CD14-positive monocyte (primary cell): ENCODE data around the gene CCDC188. TPM values are rescaled to one million over a fixed set of nuclear protein-coding genes. Genes with fewer than 3 reads are reported as not detected.

Experiments
- DNase-seq, 3 donors: peaks; one replicate each; pipeline ENCODE4 v3.0.0-alpha.2; 2011 to 2022
- H2AFZ ChIP-seq: 2 replicates; pipeline ENCODE4 v1.6.0; 2012; ENCODE audit warnings: mild to moderate bottlenecking, low read depth, low read length, inconsistent platforms; ENCODE audit not compliant: insufficient read depth, poor library complexity, severe bottlenecking
- H3K27ac ChIP-seq, 2 donors: 1 replicate in 1 of 2; 2 replicates in 1 of 2; pipeline ENCODE4 v1.5.1; 2012 to 2013; ENCODE audit warnings: low read length in 2 of 2, control low read depth in 1 of 2, inconsistent platforms in 1 of 2, low read depth in 1 of 2, mild to moderate bottlenecking in 1 of 2
- H3K27me3 ChIP-seq, 2 donors: one replicate each; pipeline versions ENCODE4 v1.6.0 to v1.6.1; 2011 to 2013; ENCODE audit warnings: low read length in 2 of 2; ENCODE audit not compliant: control insufficient read depth in 2 of 2, insufficient read depth in 2 of 2
- H3K36me3 ChIP-seq, 2 donors: replicated peaks in 1 of 2; 1 replicate in 1 of 2; 2 replicates in 1 of 2; pipeline versions ENCODE4 v1.5.1 to v1.6.1; 2012 to 2013; ENCODE audit warnings: low read length in 2 of 2, control low read depth in 1 of 2, inconsistent platforms in 1 of 2, mild to moderate bottlenecking in 1 of 2; ENCODE audit not compliant: insufficient read depth in 2 of 2, control insufficient read depth in 1 of 2
- H3K4me1 ChIP-seq, 2 donors: 1 replicate in 1 of 2; 2 replicates in 1 of 2; pipeline versions ENCODE4 v1.5.1 to v1.6.1; 2012 to 2013; ENCODE audit warnings: low read length in 2 of 2, control low read depth in 1 of 2, inconsistent platforms in 1 of 2, mild to moderate bottlenecking in 1 of 2, moderate library complexity in 1 of 2; ENCODE audit not compliant: insufficient read depth in 2 of 2, control insufficient read depth in 1 of 2
- H3K4me2 ChIP-seq: replicated peaks from 2 replicates; pipeline ENCODE3; 2012; ENCODE audit warnings: low read length, moderate library complexity, mild to moderate bottlenecking; ENCODE audit not compliant: poor library complexity, severe bottlenecking; ENCODE audit errors: extremely low read depth
- H3K4me3 ChIP-seq, 3 experiments: fragments of 200-600 bp in 1 of 3; sonication (generic) in 1 of 3; replicated peaks in 1 of 3; 1 replicate in 2 of 3; 2 replicates in 1 of 3; pipeline ENCODE4 v1.5.1; 2011 to 2013; ENCODE audit warnings: low read length in 3 of 3, mild to moderate bottlenecking in 3 of 3, control low read depth in 2 of 3, low read depth in 2 of 3, inconsistent platforms in 1 of 3, moderate library complexity in 1 of 3
- H3K79me2 ChIP-seq: 2 replicates; pipeline ENCODE4 v1.6.0; 2012; ENCODE audit warnings: mild to moderate bottlenecking, control low read depth, inconsistent platforms, low read length, moderate library complexity; ENCODE audit not compliant: insufficient read depth
- H3K9ac ChIP-seq: 2 replicates; pipeline ENCODE4 v1.6.0; 2017; ENCODE audit warnings: low read length, mild to moderate bottlenecking; ENCODE audit not compliant: insufficient read depth, poor library complexity, severe bottlenecking
- H3K9me3 ChIP-seq, 2 donors: replicated peaks in 1 of 2; 1 replicate in 1 of 2; 2 replicates in 1 of 2; pipeline versions ENCODE4 v1.5.1 to v1.6.1; 2012 to 2013; ENCODE audit warnings: low read length in 2 of 2, control low read depth in 1 of 2; ENCODE audit not compliant: control insufficient read depth in 1 of 2, insufficient read depth in 1 of 2
- H4K20me1 ChIP-seq: 2 replicates; pipeline ENCODE4 v1.6.0; 2012; ENCODE audit warnings: mild to moderate bottlenecking, low read length, control low read depth, moderate library complexity; ENCODE audit not compliant: insufficient read depth
- H3K27ac Mint-ChIP-seq, 7 donors: one replicate each; pipeline ENCODE4 v1.8.0; 2020; ENCODE audit warnings: mild to moderate bottlenecking in 7 of 7, mixed read lengths in 7 of 7, moderate library complexity in 6 of 7, inconsistent platforms in 2 of 7
- H3K27me3 Mint-ChIP-seq, 3 donors: one replicate each; pipeline ENCODE4 v1.8.0; 2021 to 2022; ENCODE audit warnings: low read depth in 3 of 3, mild to moderate bottlenecking in 3 of 3, mixed read lengths in 3 of 3, moderate library complexity in 3 of 3, inconsistent platforms in 1 of 3
- H3K36me3 Mint-ChIP-seq, 2 donors: one replicate each; pipeline ENCODE4 v1.8.0; 2020; ENCODE audit warnings: mixed read lengths in 2 of 2, inconsistent platforms in 1 of 2, mild to moderate bottlenecking in 1 of 2
- H3K4me1 Mint-ChIP-seq: one replicate; pipeline ENCODE4 v1.8.0; 2020; ENCODE audit warnings: mild to moderate bottlenecking, mixed read lengths
- H3K4me3 Mint-ChIP-seq, 2 donors: one replicate each; pipeline ENCODE4 v1.8.0; 2020; ENCODE audit warnings: mild to moderate bottlenecking in 2 of 2, mixed read lengths in 2 of 2, moderate library complexity in 1 of 2
- H3K9me3 Mint-ChIP-seq, 7 donors: one replicate each; pipeline ENCODE4 v1.8.0; 2020 to 2022; ENCODE audit warnings: mixed read lengths in 7 of 7, mild to moderate bottlenecking in 6 of 7, moderate library complexity in 6 of 7, inconsistent platforms in 2 of 7
- WGBS: methylation state at CpG from one replicate; pipeline ENCODE4 v1.1.5; 2013; ENCODE audit warnings: missing lambda C conversion rate; ENCODE audit not compliant: insufficient coverage; 5-methylcytosine and 5-hydroxymethylcytosine counted together
- intact Hi-C, 2 donors: fragments of 100-400 bp; cut with micrococcal nuclease; formaldehyde crosslinking; loops; one replicate each; pipeline versions ENCODE4 v1.15.0 to v1.15.1; 2023
- polyA plus RNA-seq, 3 donors: library from polyadenylated mRNA; depleted of rRNA in 1 of 3; unstranded in 2 of 3; stranded (reverse) in 1 of 3; fragments of 300-500 nt in 2 of 3; fragments of >200 nt in 1 of 3; fragmentation: Illumina TruSeq in 2 of 3; gene quantifications; 1 replicate in 2 of 3; 2 replicates in 1 of 3; pipeline ENCODE4 v1.2.3, GENCODE V29; 2012 to 2021
- TF ChIP-seq, protein P1 (sequence below): fragments of 200-600 bp; IDR thresholded peaks from one replicate; pipeline ENCODE4 v1.8.0; 2022; ENCODE audit warnings: antibody characterized with exemption, mild to moderate bottlenecking

CCDC188 gene
- polyA plus RNA-seq, 3 donors, result 0.15 TPM; not detected in 2

DNA sequence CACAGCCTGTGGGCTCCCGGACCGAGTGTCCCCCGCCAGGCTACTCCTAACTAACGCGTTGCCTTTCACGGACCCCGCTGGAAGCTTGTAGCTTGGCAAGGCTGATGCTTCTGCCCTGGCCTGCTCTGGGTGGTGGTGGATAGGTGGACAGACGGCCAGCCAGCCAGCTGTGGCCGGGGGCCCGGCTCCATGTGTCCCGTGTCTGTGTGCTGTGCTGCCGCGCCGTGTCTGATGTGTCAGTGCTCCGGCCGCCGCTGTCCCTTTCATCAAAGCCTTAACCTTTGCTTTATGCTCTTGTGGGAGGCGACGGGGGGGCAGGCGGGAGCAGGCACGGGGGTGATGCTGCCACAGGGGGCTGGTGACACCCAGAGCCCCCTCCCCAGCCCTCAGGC is 5.0 kb downstream of the CCDC188 start:
- Mint-ChIP-seq H3K4me1 (no peaks in the 10 kb centered on the region), H3K27me3 (no peaks in the 10 kb centered on the region), H3K36me3 (peaks cover 0 to 3% of the 10 kb centered on the region in 2 donors), H3K9me3 (no peaks in the 10 kb centered on the region), H3K27ac (no peak overlapping the region), H3K4me3 (no peak overlapping the region)
- Histone ChIP-seq H3K36me3 (peaks cover 9 to 12% of the 10 kb centered on the region in 2 donors), H3K9ac (no peak overlapping the region), H3K27me3 (no peaks in the 10 kb centered on the region), H2AFZ (no peak overlapping the region), H4K20me1 (no peaks in the 10 kb centered on the region), H3K4me2 (no peak overlapping the region), H3K79me2 (no peaks in the 10 kb centered on the region), H3K27ac (no peak overlapping the region), H3K4me3 (no peak overlapping the region), H3K4me1 (no peaks in the 10 kb centered on the region), H3K9me3 (no peaks in the 10 kb centered on the region)
- intact Hi-C loops, result no loop called here
- DNase-seq, result no peak
- 98% methylated on average over 17 of the region's 21 CpGs for WGBS
- TF ChIP-seq, protein P1, sequence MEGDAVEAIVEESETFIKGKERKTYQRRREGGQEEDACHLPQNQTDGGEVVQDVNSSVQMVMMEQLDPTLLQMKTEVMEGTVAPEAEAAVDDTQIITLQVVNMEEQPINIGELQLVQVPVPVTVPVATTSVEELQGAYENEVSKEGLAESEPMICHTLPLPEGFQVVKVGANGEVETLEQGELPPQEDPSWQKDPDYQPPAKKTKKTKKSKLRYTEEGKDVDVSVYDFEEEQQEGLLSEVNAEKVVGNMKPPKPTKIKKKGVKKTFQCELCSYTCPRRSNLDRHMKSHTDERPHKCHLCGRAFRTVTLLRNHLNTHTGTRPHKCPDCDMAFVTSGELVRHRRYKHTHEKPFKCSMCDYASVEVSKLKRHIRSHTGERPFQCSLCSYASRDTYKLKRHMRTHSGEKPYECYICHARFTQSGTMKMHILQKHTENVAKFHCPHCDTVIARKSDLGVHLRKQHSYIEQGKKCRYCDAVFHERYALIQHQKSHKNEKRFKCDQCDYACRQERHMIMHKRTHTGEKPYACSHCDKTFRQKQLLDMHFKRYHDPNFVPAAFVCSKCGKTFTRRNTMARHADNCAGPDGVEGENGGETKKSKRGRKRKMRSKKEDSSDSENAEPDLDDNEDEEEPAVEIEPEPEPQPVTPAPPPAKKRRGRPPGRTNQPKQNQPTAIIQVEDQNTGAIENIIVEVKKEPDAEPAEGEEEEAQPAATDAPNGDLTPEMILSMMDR, result no peak

DNA sequence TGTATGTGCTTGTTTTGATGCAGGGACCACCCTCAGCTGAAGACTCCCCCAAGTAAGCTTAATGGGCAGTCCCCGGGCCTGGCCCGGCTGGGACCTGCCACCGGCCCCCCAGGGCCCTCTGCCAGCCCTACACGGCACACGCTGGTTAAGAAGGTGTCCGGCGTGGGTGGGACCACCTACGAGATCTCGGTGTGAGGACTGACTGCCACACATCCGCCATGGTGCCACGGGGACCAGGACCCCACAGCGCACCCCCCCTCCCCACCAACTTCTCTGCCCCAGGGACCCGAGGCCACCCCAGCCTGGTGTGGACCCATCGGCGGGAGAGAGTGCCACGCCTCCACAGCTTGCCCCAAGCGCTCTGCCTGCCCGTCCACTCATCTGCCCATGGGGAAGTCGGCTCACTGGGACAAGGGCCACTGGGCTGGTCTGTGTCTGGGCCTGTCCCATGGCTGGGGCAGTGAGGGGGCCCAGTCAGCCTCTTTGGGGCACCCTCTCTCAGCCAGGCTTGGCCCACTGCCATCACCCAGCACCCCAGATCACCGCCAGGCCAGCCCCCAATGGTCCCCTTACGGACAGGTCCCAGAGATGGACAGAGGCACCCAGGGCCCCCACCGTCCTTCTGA is 5.5 kb downstream of the CCDC188 start:
- Histone ChIP-seq H3K27ac (no peak overlapping the region), H4K20me1 (no peaks in the 10 kb centered on the region), H3K4me1 (no peaks in the 10 kb centered on the region), H3K4me2 (no peak overlapping the region), H3K79me2 (no peaks in the 10 kb centered on the region), H2AFZ (no peak overlapping the region), H3K4me3 (no peak overlapping the region), H3K9me3 (no peaks in the 10 kb centered on the region), H3K27me3 (no peaks in the 10 kb centered on the region), H3K36me3 (peaks cover 9 to 13% of the 10 kb centered on the region in 2 donors), H3K9ac (no peak overlapping the region)
- intact Hi-C loops, result no loop called here
- Mint-ChIP-seq H3K4me1 (no peaks in the 10 kb centered on the region), H3K27me3 (no peaks in the 10 kb centered on the region), H3K36me3 (peaks cover 0 to 3% of the 10 kb centered on the region in 2 donors), H3K4me3 (no peak overlapping the region), H3K9me3 (no peaks in the 10 kb centered on the region), H3K27ac (no peak overlapping the region)
- TF ChIP-seq, protein P1, result no peak
- 92% methylated on average over 18 of the region's 22 CpGs for WGBS
- DNase-seq, result no peak
